ENCODE data around the gene LIME1. TPM values are rescaled to one million over a fixed set of nuclear protein-coding genes. Genes with fewer than 3 reads are reported as not detected.

Gene LIME1
- total RNA-seq, 4 donors from 2014 or later: 12.2 to 36.5 (median 16.9) TPM

DNA sequence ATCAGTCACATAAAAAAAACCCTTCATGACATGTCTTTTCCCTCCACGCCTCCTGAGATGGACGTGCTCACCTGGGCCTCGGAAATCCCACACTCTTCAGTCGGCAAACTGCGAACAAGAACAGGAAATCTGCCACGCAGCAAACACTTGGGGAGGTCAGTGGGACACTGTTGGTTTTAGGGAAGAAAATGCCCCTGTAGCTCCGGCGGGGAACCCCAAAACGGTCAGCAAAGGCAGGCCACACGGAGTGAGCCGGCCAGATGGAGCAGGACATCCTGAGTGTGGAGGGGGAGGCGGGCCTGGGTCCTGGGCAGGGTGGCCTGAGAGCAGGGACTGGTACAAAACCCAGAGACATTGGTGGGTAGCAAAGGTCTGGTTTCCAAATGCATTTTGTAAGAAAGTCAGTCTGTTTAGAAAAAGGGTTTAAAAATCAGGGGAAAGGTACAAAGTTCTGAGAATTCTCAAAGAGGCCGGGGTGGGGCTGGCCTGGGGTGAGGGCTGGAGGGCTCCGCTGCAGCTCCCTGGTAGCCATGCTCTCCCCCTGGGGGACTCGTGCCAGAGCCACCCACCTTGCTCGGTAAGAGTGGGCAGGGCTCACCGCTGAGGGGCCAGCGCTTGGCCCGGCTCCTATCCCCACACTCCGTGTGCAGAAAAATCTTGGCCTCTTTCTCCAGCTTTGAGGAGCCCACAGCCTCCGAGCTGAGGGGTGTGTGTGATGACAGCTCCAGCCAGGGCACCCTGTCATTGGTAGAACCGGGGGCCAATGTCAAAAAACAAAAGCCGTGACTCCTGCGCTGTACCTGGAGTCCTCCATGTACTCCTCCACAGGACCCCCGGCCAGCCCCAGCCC, 8.3 kb downstream of the LIME1 start:
- Histone ChIP-seq H3K9me3 (no peaks in the 10 kb centered on the region), H3K4me1 (peaks cover 21% of the 10 kb centered on the region), H3K27me3 (no peaks in the 10 kb centered on the region), H3K27ac (no peak overlapping the region), H3K36me3 (peaks cover 21% of the 10 kb centered on the region), H3K4me3 (no peak overlapping the region)
- DNase-seq (ENCODE audit: low spot score in 2 of 2): no peak
- 65% methylated on average over 23 of the region's 25 CpGs for WGBS
- no peak for TF ChIP-seq POLR2AphosphoS5 (IDR thresholded peaks at IDR 0.05)

DNA sequence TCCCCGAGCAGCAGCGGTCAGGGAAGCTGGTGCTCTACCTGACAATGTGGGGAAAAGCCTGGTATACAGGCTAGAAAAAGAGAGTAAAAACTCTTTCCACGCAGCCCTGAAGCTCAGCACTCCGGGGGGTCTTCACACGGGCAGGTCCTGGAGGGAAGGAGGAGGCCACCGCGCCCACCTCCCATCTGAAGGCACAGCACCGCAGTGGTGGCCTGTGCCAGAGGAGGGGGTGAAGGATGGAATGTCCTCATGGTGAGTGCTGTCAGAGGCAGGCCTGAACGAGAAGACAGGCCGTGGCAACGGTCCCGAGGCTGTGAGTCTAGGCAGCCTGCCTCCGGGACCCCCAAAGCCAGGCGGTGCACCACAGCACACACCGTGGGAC, 9.0 kb downstream of the LIME1 start:
- 49% methylated on average over 15 of the region's 15 CpGs for WGBS

GRCh38 chr20:63745961-63746731, 9.7 kb downstream of the LIME1 start:
- 86% methylated on average over 14 of the region's 26 CpGs for WGBS
- TF ChIP-seq POLR2A (IDR thresholded peaks at IDR 0.05) (no peak), EP300 (IDR thresholded peaks at IDR 0.05) (no peak), CTCF (IDR thresholded peaks at IDR 0.05) (no peak), POLR2AphosphoS5 (IDR thresholded peaks at IDR 0.05) (no peak)
- peaks cover 21% of the 10 kb centered on the region for H3K36me3 ChIP-seq
- peaks cover 13% of the 10 kb centered on the region for H3K4me1 ChIP-seq
- no peak overlapping the region for H3K27ac ChIP-seq
- no peak for DNase-seq (ENCODE audit: low spot score in 2 of 2)
- H3K27me3 ChIP-seq: no peaks in the 10 kb centered on the region
- H3K9me3 ChIP-seq: no peaks in the 10 kb centered on the region
- H3K4me3 ChIP-seq: no peak overlapping the region

More for the DNA sequence above, 9.0 kb downstream of the LIME1 start:
- Histone ChIP-seq H3K9me3 (no peaks in the 10 kb centered on the region), H3K27me3 (no peaks in the 10 kb centered on the region), H3K4me1 (peaks cover 18% of the 10 kb centered on the region), H3K36me3 (peaks cover 21% of the 10 kb centered on the region), H3K27ac (no peak overlapping the region), H3K4me3 (no peak overlapping the region)
- no peak for DNase-seq (ENCODE audit: low spot score in 2 of 2)
- TF ChIP-seq POLR2A (IDR thresholded peaks at IDR 0.05) (no peak), EP300 (IDR thresholded peaks at IDR 0.05) (no peak), CTCF (IDR thresholded peaks at IDR 0.05) (no peak), POLR2AphosphoS5 (IDR thresholded peaks at IDR 0.05) (no peak)

DNA sequence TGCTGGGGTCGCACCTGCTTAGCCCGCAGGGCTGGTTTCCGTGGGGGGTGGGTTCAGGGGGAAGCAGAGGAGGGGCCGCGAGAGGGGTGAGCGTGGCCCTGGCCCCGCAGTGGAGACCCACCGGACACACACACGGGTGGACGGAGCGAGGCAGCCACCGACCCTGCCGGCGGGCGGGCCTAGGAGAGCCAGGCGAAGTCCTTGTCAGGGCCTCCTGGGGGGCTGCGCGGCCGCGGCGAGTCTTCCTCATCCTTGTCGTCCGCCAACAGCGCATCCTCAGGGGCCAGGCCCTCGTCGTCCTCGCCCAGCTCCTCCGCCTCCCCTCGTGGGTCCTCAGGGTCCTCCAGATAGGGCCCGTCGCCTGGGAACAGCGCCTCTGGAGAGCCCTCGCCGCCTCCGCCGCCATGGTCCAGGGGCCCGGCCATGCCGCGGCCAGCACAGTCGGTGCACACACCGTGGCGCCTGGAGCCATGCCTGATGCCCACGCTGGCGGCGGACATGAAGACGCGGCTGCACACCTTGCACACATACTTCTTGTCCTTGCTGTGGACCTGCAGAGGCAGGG, 10.4 kb downstream of the LIME1 start:
- H3K27ac ChIP-seq: no peak overlapping the region
- H3K27me3 ChIP-seq: no peaks in the 10 kb centered on the region
- H3K36me3 ChIP-seq: peaks cover 20% of the 10 kb centered on the region
- TF ChIP-seq EP300 (IDR thresholded peaks at IDR 0.05) (no peak), CTCF (IDR thresholded peaks at IDR 0.05) (no peak), POLR2AphosphoS5 (IDR thresholded peaks at IDR 0.05) (no peak), POLR2A (IDR thresholded peaks at IDR 0.05) (no peak)
- WGBS: 88% methylated on average over 29 of the region's 47 CpGs
- H3K9me3 ChIP-seq: no peaks in the 10 kb centered on the region
- H3K4me3 ChIP-seq: no peak overlapping the region
- no peak for DNase-seq (ENCODE audit: low spot score in 2 of 2)
- peaks cover 6% of the 10 kb centered on the region for H3K4me1 ChIP-seq

DNA sequence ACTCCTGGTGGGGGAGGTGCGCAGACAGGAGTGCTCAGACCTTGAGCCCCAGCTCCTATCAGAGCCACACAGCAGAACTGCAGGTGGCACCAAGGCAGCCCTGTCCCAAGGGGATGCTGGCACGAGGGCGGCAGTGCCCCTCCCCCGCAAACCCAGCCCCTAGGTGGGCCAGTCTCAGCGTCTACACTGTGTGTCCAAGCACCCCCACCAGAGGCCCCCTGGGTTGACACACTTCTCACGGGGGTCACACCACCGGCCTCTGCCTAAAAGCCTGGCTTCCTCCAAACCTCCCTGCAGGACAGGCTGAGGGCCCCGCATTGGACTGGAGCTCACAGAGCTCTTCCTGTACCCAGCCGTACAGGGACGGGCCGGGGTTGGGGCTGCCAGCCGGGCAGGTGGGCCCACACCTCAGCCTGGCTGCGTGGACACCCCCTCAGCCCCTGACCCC, 11.2 kb downstream of the LIME1 start:
- H3K4me3 ChIP-seq: no peak overlapping the region
- peaks cover 20% of the 10 kb centered on the region for H3K36me3 ChIP-seq
- peak in 1 of 2 donors; percentile 78 for DNase-seq (ENCODE audit: low spot score in 2 of 2)
- no peaks in the 10 kb centered on the region for H3K9me3 ChIP-seq
- 100% methylated on average over 1 of the region's 13 CpGs for WGBS
- H3K4me1 ChIP-seq: peaks cover 2% of the 10 kb centered on the region
- TF ChIP-seq POLR2A (IDR thresholded peaks at IDR 0.05): no peak
- TF ChIP-seq EP300 (IDR thresholded peaks at IDR 0.05): no peak
- no peak for TF ChIP-seq CTCF (IDR thresholded peaks at IDR 0.05)
- no peak for TF ChIP-seq POLR2AphosphoS5 (IDR thresholded peaks at IDR 0.05)
- no peak overlapping the region for H3K27ac ChIP-seq
- H3K27me3 ChIP-seq: no peaks in the 10 kb centered on the region

Measured in suprapubic skin (tissue), 4 donors.